GM18868 (cell line): Measurements from ENCODE around the gene APMAP.

Source experiments
- ATAC-seq: cut with Tn5 transposase; IDR thresholded peaks from one replicate; pipeline ENCODE4 v1.9.1; 2021; ENCODE audit warnings: mild to moderate bottlenecking, moderate library complexity; ENCODE audit not compliant: unreplicated experiment

APMAP gene

GRCh38 chr20:24991897-24992486, 559 bp downstream of the APMAP start:
- ATAC-seq, result peak; percentile 15

GRCh38 chr20:24990810-24991252, 1.7 kb downstream of the APMAP start:
- no peak for ATAC-seq

- ATAC-seq, result no peak
These were observed 3.4 kb downstream of the APMAP start for GRCh38 chr20:24989162-24989561.

- no peak for ATAC-seq
These were observed 4.4 kb downstream of the APMAP start for GRCh38 chr20:24987873-24988835.

GRCh38 chr20:24987244-24987643, 5.3 kb downstream of the APMAP start:
- ATAC-seq, result no peak

GRCh38 chr20:24986436-24987015, 6.0 kb downstream of the APMAP start:
- ATAC-seq, result no peak

GRCh38 chr20:24985802-24986201, 6.7 kb downstream of the APMAP start:
- no peak for ATAC-seq

GRCh38 chr20:24984961-24985640, 7.5 kb downstream of the APMAP start:
- no peak for ATAC-seq

- ATAC-seq, result no peak
These were observed 8.7 kb downstream of the APMAP start for GRCh38 chr20:24983896-24984295.

- ATAC-seq, result no peak
These were observed 10.8 kb downstream of the APMAP start for GRCh38 chr20:24981790-24982189.

GRCh38 chr20:24981282-24981681, 11.3 kb downstream of the APMAP start:
- ATAC-seq, result no peak

- ATAC-seq, result no peak
These were observed 12.1 kb downstream of the APMAP start for GRCh38 chr20:24980291-24981053.

GRCh38 chr20:24979036-24979960, 13.3 kb downstream of the APMAP start:
- ATAC-seq, result no peak

GRCh38 chr20:24978513-24978912, 14.0 kb downstream of the APMAP start:
- no peak for ATAC-seq

- ATAC-seq, result no peak
These were observed 14.8 kb downstream of the APMAP start for GRCh38 chr20:24977797-24978196.

- no peak for ATAC-seq
These were observed 15.2 kb downstream of the APMAP start for GRCh38 chr20:24977336-24977735.

- no peak for ATAC-seq
These were observed 20.2 kb downstream of the APMAP start for GRCh38 chr20:24972341-24972740.

GRCh38 chr20:24971376-24972101, 21.0 kb downstream of the APMAP start:
- ATAC-seq, result no peak

- no peak for ATAC-seq
These were observed 21.8 kb downstream of the APMAP start for GRCh38 chr20:24970754-24971153.
